Measurements from ENCODE around the gene PP2D1.
"Not testable (repeated sequence)": the region's sequence is repeated elsewhere in the genome, so short reads cannot be mapped to it uniquely, and the experiment has no call there.

PP2D1 gene

GRCh38 chr3:20055020-20055775 lies 43.1 kb upstream of the PP2D1 start:
- no peak for TF ChIP-seq CTCF (conservative IDR thresholded peaks at IDR 0.05)
- peak overlapping the region; percentile 86 for H3K27ac ChIP-seq

- no peak for TF ChIP-seq CTCF (conservative IDR thresholded peaks at IDR 0.05)
- peak overlapping the region; percentile 86 for H3K27ac ChIP-seq
Measured at GRCh38 chr3:20054549-20054987, 42.5 kb upstream of the PP2D1 start.

GRCh38 chr3:20052851-20053250 lies 40.8 kb upstream of the PP2D1 start:
- TF ChIP-seq CTCF (conservative IDR thresholded peaks at IDR 0.05), result no peak
- no peak overlapping the region for H3K27ac ChIP-seq

GRCh38 chr3:20051123-20051806 lies 39.2 kb upstream of the PP2D1 start:
- TF ChIP-seq CTCF (conservative IDR thresholded peaks at IDR 0.05), result no peak
- H3K27ac ChIP-seq, result no peak overlapping the region

GRCh38 chr3:20047976-20048883 lies 36.2 kb upstream of the PP2D1 start:
- no peak for TF ChIP-seq CTCF (conservative IDR thresholded peaks at IDR 0.05)
- H3K27ac ChIP-seq, result 0 out of 2 replicates have a peak overlapping the region, but pooled peaks have one; percentile 0

- no peak overlapping the region for H3K27ac ChIP-seq
- TF ChIP-seq CTCF (conservative IDR thresholded peaks at IDR 0.05), result no peak
Measured at GRCh38 chr3:20047341-20047779, 35.3 kb upstream of the PP2D1 start.

- TF ChIP-seq CTCF (conservative IDR thresholded peaks at IDR 0.05), result no peak
- no peak overlapping the region for H3K27ac ChIP-seq
Measured at GRCh38 chr3:20046556-20046955, 34.5 kb upstream of the PP2D1 start.

- not testable (repeated sequence) for H3K27ac ChIP-seq
Measured at GRCh38 chr3:20045141-20045540, 33.1 kb upstream of the PP2D1 start.
